Activated T-cell treated with anti-CD3 and anti-CD28 coated beads for 4 hours (primary cell): ENCODE results near the gene PCBP1.
"Not testable (repeated sequence)": the region's sequence is repeated elsewhere in the genome, so short reads cannot be mapped to it uniquely, and the experiment has no call there.

Experiments used
- DNase-seq: peaks from one replicate; pipeline ENCODE4 v3.0.0-alpha.2; 2020

Gene PCBP1

GRCh38 chr2:70128005-70128404 lies 40.7 kb downstream of the PCBP1 start:
- DNase-seq = no peak

GRCh38 chr2:70131344-70132143 lies 44.3 kb downstream of the PCBP1 start:
- not testable (repeated sequence) for DNase-seq

GRCh38 chr2:70132244-70133126 lies 45.2 kb downstream of the PCBP1 start:
- no peak for DNase-seq

- no peak for DNase-seq
These were observed 45.8 kb downstream of the PCBP1 start for GRCh38 chr2:70133127-70133452.

- no peak for DNase-seq
These were observed 46.4 kb downstream of the PCBP1 start for GRCh38 chr2:70133491-70134322.

- DNase-seq = not testable (repeated sequence)
These were observed 47.2 kb downstream of the PCBP1 start for GRCh38 chr2:70134323-70134983.
